HEK293 (cell line): ENCODE data around the gene AGO3.

ENCODE experiments used
- CTCF ChIP-seq: fragments of 450-650 bp; formaldehyde crosslinking; IDR thresholded peaks from 2 replicates; pipeline ENCODE4 v1.5.1; 2016; ENCODE audit warnings: missing biosample characterization, missing genetic modification characterization
- ELK4 ChIP-seq: IDR thresholded peaks from 2 replicates; pipeline ENCODE4 v1.6.1; 2011; ENCODE audit warnings: mild to moderate bottlenecking, low read depth, low read length, borderline replicate concordance
- PATZ1 ChIP-seq: fragments of 450-650 bp; formaldehyde crosslinking; IDR thresholded peaks from 2 replicates; pipeline ENCODE4 v1.5.1; 2016; ENCODE audit warnings: missing biosample characterization, missing genetic modification characterization
- YY2 ChIP-seq: fragments of 450-650 bp; formaldehyde crosslinking; IDR thresholded peaks from 2 replicates; pipeline ENCODE4 v1.5.1; 2016; ENCODE audit warnings: missing biosample characterization, missing genetic modification characterization
- ZSCAN4 ChIP-seq: fragments of 450-650 bp; formaldehyde crosslinking; IDR thresholded peaks from 2 replicates; pipeline ENCODE4 v1.5.1; 2017; ENCODE audit warnings: missing biosample characterization, missing genetic modification characterization

GRCh38 chr1:36016686-36017085 is 85.8 kb downstream of the AGO3 start:
- TF ChIP-seq ZSCAN4 (tag by site-specific recombination) (no peak), ELK4 (no peak), PATZ1 (no peak), CTCF (tag by site-specific recombination) (no peak), YY2 (tag by site-specific recombination) (no peak)
